Measurements from ENCODE around the gene AFF3. TPM values are rescaled to one million over a fixed set of nuclear protein-coding genes. Genes with fewer than 3 reads are reported as not detected.

The AFF3 gene
- total and polyA plus RNA-seq, 2 donors (not counting 1 experiment from before 2014, with no cell fraction given) = 0.50 to 2.5 TPM

GRCh38 chr2:99555404-99555803 lies 587.0 kb downstream of the AFF3 start:
- no peak for DNase-seq (ENCODE audit: low read depth in 2 of 2)
- H3K9me3 ChIP-seq (ENCODE audit: control insufficient read depth, insufficient read depth, low read depth, low read length) = no peaks in the 10 kb centered on the region
- H3K79me2 ChIP-seq (ENCODE audit: control insufficient read depth, insufficient read depth, low read length) = no peaks in the 10 kb centered on the region
- no peak overlapping the region for H3K4me2 ChIP-seq (ENCODE audit: extremely low read depth, insufficient read depth, low read length)
- no peaks in the 10 kb centered on the region for H3K27me3 ChIP-seq (ENCODE audit: control insufficient read depth, insufficient read depth, low read length)
- TF ChIP-seq CTCF (conservative IDR thresholded peaks at IDR 0.05 in 1 of 2, IDR thresholded peaks at IDR 0.05 in 1 of 2; ENCODE audit: low read depth in 1 of 2, low read length in 2 of 2) (no peak), EZH2 (IDR thresholded peaks at IDR 0.05; ENCODE audit: low read length, missing control alignments) (no peak)
- no peaks in the 10 kb centered on the region for H4K20me1 ChIP-seq (ENCODE audit: control insufficient read depth, extremely low read depth, insufficient read depth, low read length)
- H3K4me1 ChIP-seq (ENCODE audit: control insufficient read depth, extremely low read depth, insufficient read depth, low read length) = no peaks in the 10 kb centered on the region
- H3K36me3 ChIP-seq (ENCODE audit: control insufficient read depth, insufficient read depth, low read length) = no peaks in the 10 kb centered on the region
- no peak overlapping the region for H2AFZ ChIP-seq (ENCODE audit: low read length)
- H3K4me3 ChIP-seq (replicated peaks in 1 of 4; ENCODE audit: control extremely low read depth in 1 of 4, insufficient read depth in 1 of 4, low read depth in 3 of 4, low read length in 4 of 4) = no peak overlapping the region
- no peak overlapping the region for H3K27ac ChIP-seq (ENCODE audit: insufficient read depth, low read length)
- no peak overlapping the region for H3K9ac ChIP-seq (ENCODE audit: insufficient read depth, low read length)

GRCh38 chr2:99554871-99555270 lies 587.5 kb downstream of the AFF3 start:
- H3K4me1 ChIP-seq (ENCODE audit: control insufficient read depth, extremely low read depth, insufficient read depth, low read length) = no peaks in the 10 kb centered on the region
- no peaks in the 10 kb centered on the region for H4K20me1 ChIP-seq (ENCODE audit: control insufficient read depth, extremely low read depth, insufficient read depth, low read length)
- H3K36me3 ChIP-seq (ENCODE audit: control insufficient read depth, insufficient read depth, low read length) = no peaks in the 10 kb centered on the region
- no peaks in the 10 kb centered on the region for H3K79me2 ChIP-seq (ENCODE audit: control insufficient read depth, insufficient read depth, low read length)
- TF ChIP-seq EZH2 (IDR thresholded peaks at IDR 0.05; ENCODE audit: low read length, missing control alignments) = no peak
- TF ChIP-seq CTCF (conservative IDR thresholded peaks at IDR 0.05 in 1 of 2, IDR thresholded peaks at IDR 0.05 in 1 of 2; ENCODE audit: low read depth in 1 of 2, low read length in 2 of 2) = no peak
- H3K9ac ChIP-seq (ENCODE audit: insufficient read depth, low read length) = no peak overlapping the region
- H2AFZ ChIP-seq (ENCODE audit: low read length) = no peak overlapping the region
- H3K9me3 ChIP-seq (ENCODE audit: control insufficient read depth, insufficient read depth, low read depth, low read length) = no peaks in the 10 kb centered on the region
- no peak overlapping the region for H3K4me3 ChIP-seq (replicated peaks in 1 of 4; ENCODE audit: control extremely low read depth in 1 of 4, insufficient read depth in 1 of 4, low read depth in 3 of 4, low read length in 4 of 4)
- H3K4me2 ChIP-seq (ENCODE audit: extremely low read depth, insufficient read depth, low read length) = no peak overlapping the region
- H3K27ac ChIP-seq (ENCODE audit: insufficient read depth, low read length) = no peak overlapping the region
- H3K27me3 ChIP-seq (ENCODE audit: control insufficient read depth, insufficient read depth, low read length) = no peaks in the 10 kb centered on the region
- DNase-seq (ENCODE audit: low read depth in 2 of 2) = no peak

GRCh38 chr2:99554238-99554637 lies 588.2 kb downstream of the AFF3 start:
- no peak overlapping the region for H3K9ac ChIP-seq (ENCODE audit: insufficient read depth, low read length)
- no peaks in the 10 kb centered on the region for H3K79me2 ChIP-seq (ENCODE audit: control insufficient read depth, insufficient read depth, low read length)
- no peaks in the 10 kb centered on the region for H4K20me1 ChIP-seq (ENCODE audit: control insufficient read depth, extremely low read depth, insufficient read depth, low read length)
- no peaks in the 10 kb centered on the region for H3K36me3 ChIP-seq (ENCODE audit: control insufficient read depth, insufficient read depth, low read length)
- H3K27ac ChIP-seq (ENCODE audit: insufficient read depth, low read length) = no peak overlapping the region
- no peak overlapping the region for H3K4me2 ChIP-seq (ENCODE audit: extremely low read depth, insufficient read depth, low read length)
- H2AFZ ChIP-seq (ENCODE audit: low read length) = no peak overlapping the region
- no peaks in the 10 kb centered on the region for H3K4me1 ChIP-seq (ENCODE audit: control insufficient read depth, extremely low read depth, insufficient read depth, low read length)
- DNase-seq (ENCODE audit: low read depth in 2 of 2) = no peak
- TF ChIP-seq CTCF (conservative IDR thresholded peaks at IDR 0.05 in 1 of 2, IDR thresholded peaks at IDR 0.05 in 1 of 2; ENCODE audit: low read depth in 1 of 2, low read length in 2 of 2) (no peak), EZH2 (IDR thresholded peaks at IDR 0.05; ENCODE audit: low read length, missing control alignments) (no peak)
- no peaks in the 10 kb centered on the region for H3K27me3 ChIP-seq (ENCODE audit: control insufficient read depth, insufficient read depth, low read length)
- H3K9me3 ChIP-seq (ENCODE audit: control insufficient read depth, insufficient read depth, low read depth, low read length) = no peaks in the 10 kb centered on the region
- no peak overlapping the region for H3K4me3 ChIP-seq (replicated peaks in 1 of 4; ENCODE audit: control extremely low read depth in 1 of 4, insufficient read depth in 1 of 4, low read depth in 3 of 4, low read length in 4 of 4)

Measured in fibroblast of lung (primary cell).